ENCODE results near the gene PDXK.
A peak's percentile ranks its signal among the peaks of the same experiment; 100 is the strongest.
"Not testable (repeated sequence)": the region's sequence is repeated elsewhere in the genome, so short reads cannot be mapped to it uniquely, and the experiment has no call there.

The PDXK gene

GRCh38 chr21:43694437-43695079 is 24.4 kb upstream of the PDXK start:
- H3K4me3 ChIP-seq = no peak overlapping the region

DNA sequence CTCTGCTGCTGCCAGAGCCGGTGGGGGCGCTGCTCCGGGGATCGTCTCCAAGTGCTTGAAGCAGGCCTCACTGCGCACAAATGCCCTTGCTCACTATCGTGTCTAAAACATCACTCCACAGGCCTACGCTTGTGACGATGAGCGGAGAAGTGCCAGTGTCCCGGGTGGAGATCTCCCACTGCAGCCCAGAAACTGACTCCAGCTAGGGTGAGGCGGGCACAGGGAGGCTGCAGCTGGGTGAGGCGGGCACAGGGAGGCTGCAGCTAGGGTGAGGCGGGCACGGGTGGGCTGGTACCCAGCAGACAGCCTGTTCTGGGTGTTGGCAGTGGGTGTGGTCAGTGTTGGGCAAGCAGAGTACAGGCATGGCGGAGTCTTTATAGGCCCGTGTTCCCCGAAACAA is 22.7 kb upstream of the PDXK start:
- Histone ChIP-seq H3K27ac (peak overlapping the region in 1 of 21 experiments; percentile 3), H3K4me3 (no peak overlapping the region)

More at GRCh38 chr21:43694437-43695079, 24.4 kb upstream of the PDXK start:
- H3K27ac ChIP-seq = no peak overlapping the region

DNA sequence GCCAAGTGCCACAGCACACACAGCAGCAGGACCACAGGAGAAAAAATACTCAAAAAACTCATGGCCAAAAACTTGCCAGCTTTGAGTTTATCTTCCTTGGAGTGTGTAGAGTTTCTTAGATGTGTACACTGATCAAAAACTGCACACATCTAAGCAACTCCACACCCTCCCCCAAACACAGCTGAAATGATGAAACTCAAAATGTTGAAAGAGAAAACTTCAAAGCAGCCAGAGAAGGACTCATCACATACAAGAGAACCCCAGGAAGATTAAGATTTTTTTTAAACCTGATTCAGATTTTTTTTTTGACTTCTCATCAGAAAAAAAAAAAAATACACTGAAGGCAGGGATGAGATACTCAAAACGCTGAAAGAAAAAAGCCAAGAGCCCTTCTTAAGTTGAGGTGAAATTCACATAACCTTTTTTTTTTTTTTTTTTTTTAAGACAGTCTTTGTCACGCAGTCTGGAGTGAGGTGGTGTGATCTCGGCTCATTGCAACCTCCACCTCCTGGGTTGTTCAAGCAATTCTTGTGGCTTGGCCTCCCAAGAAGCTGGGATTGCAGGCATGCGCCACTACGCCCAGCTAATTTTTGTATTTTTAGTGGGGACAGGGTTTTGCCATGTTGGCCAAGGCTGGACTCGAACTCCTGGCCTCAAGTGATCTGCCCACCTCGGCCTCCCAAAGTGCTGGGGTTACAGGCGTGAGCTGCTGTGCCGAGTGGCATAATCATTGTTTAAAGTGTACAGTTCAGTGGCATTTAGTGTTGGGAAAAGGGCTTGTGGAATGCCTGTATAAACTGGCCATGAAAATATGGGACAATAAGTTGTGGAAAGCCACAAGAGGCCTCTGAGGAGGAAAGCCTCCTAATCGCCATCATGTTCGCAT is 20.9 kb upstream of the PDXK start:
- Histone ChIP-seq H3K4me3 (no peak overlapping the region), H3K27ac (no peak overlapping the region)

DNA sequence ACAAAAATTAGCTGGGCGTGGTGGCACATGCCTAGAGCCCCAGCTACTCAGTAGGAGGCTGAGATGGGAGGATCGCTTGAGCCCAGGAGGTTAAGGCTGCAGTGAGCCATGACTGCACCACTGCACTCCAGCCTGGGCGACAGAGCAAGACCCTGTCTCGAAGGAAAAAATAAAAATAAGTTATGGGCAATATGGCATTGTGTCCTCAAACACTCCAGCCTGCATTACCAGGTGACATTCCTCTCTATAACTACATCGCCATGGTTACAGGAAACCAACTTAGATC is 19.5 kb upstream of the PDXK start:
- not testable (repeated sequence) for H3K4me3 ChIP-seq, H3K27ac ChIP-seq

DNA sequence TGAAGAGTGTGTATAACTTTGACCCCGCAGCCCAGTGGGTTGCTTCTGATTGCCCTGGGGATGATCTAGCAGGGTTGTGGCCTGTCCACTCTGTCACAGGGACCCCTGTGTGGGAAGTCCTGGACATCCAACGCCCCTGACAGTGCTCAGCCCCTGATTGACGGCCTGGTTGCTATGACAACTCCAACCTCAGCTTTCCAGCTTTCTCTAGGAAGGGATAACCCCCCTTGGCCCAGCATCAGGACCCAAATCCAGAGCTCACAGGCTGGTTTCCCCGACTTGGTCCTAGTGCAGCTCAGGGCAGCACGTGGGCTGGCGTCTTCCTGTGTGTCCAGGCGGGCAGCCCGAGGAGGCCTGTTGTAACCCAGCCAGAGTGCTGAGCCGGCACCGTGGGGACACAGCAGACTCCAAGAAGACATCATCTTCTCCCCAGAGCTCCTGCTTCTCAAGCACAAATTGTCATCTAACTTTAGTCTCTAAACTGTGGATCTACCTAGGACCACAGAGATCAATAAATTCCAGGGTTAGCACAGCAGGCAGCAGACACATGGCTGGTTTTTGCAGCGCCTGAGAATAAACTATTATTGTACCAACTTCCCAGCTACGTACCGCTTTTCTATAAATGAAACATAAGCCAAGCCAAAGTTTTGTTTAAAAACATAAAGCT is 18.9 kb upstream of the PDXK start:
- H3K27ac ChIP-seq = no peak overlapping the region

DNA sequence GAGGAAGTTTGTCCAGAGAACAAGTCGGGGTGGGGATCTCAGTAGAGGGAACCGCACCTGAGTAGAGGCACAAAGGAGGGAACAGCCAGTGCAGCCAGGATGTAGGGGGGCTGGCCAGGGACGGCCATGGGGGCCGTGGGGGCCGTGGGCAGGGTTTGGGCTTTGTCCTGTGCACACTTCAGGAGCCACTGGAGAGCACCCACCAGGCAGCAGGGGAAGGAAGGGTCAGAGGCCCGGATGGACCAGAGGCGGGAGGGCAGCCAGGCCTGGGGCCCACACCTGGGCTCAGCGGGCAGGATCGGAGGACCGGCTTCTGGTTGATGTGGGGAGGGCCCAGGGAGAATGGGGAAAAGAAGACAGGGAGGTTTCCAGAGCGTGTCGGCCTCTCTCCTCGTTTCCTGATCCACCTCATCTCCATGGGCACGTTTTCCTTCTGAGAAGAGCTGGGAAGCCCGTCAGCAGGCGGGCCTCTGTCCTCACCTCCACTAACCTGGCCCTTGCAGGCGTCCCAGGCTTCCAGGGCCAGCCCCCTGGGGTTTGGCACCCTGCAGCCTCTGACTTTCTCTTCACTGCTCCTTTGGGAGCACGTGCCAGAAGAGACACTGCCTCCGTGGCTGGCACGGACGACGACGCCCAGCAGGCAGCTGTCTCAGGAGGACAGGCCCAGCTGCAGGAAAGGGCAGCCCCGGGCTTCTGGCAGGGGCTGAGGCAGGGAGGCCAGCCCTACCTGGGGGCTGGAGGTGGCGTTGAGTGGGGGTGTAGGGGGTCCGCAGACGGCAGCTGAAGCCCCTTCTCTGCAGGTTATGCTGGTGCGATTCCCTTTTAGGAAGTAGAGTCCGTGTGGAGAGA is 16.8 kb upstream of the PDXK start:
- peak overlapping the region in 6 of 21 experiments; percentile 6 to 61 (median 46) for H3K27ac ChIP-seq
- H3K4me3 ChIP-seq = no peak overlapping the region

More for the DNA sequence above, 18.9 kb upstream of the PDXK start:
- no peak overlapping the region for H3K4me3 ChIP-seq

- H3K27ac ChIP-seq = peak overlapping the region in 7 of 21 experiments; percentile 6 to 61 (median 42)
- H3K4me3 ChIP-seq = no peak overlapping the region
Observed at GRCh38 chr21:43702785-43703034, 16.2 kb upstream of the PDXK start.

GRCh38 chr21:43703035-43703880 is 15.7 kb upstream of the PDXK start:
- Histone ChIP-seq H3K4me3 (no peak overlapping the region), H3K27ac (peak overlapping the region in 8 of 21 experiments; percentile 22 to 61 (median 46))

GRCh38 chr21:43707462-43707861 is 11.5 kb upstream of the PDXK start:
- Histone ChIP-seq H3K4me3 (no peak overlapping the region), H3K27ac (no peak overlapping the region)

DNA sequence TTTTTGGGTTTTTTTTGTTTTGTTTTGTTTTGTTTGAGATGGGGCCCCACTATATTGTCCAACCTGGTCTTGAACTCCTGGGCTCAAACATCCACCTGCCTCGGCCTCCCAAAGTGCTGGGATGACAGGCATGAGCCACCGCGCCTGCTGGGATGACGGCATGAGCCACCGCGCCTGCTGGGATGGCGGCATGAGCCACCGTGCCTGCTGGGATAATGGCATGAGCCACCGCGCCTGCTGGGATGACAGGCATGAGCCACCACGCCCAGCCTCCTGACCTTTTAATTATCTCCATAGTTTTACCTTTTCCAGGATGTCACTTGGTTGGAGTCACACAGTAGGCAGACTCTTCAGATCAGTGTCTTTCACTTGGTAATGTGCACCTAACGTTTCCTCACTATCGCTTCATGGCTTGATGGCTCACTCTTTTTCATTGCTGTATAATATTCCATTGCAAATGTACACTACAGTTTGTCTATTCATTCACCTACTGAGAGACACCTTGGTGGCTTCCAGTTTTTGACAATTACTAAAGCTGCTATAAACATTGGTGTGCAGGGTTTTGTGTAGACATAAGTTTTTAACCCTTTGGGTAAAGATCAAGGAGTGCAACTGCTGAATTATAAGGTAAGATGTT is 10.1 kb upstream of the PDXK start:
- no peak overlapping the region for H3K4me3 ChIP-seq
- no peak overlapping the region for H3K27ac ChIP-seq

- Histone ChIP-seq H3K27ac (peak overlapping the region in 9 of 21 experiments; percentile 0 to 66 (median 34)), H3K4me3 (no peak overlapping the region)
Observed at GRCh38 chr21:43712268-43712942, 6.5 kb upstream of the PDXK start.

DNA sequence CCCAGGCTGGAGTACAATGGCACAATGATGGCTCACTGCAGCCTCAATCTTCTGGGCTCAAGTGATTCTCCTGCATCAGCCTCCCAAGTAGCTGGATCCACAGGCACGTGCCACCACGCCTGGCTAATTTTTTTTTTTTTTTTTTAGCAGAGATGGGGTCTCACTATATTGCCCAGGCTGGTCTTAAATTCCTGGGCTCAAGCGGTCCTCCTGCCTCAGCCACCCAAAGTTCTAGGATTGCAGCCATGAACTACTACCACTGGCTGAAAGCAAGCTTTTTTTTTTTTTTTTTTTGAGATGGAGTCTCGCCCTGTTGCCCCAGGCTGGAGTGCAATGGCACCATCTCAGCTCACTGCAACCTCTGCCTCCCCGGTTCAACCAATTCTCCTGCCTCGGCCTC is 5.8 kb upstream of the PDXK start:
- H3K4me3 ChIP-seq, H3K27ac ChIP-seq: not testable (repeated sequence)

- H3K4me3 ChIP-seq = no peak overlapping the region
- H3K27ac ChIP-seq = peak overlapping the region in 2 of 21 experiments; percentile 8 to 18
Observed at GRCh38 chr21:43716376-43717165, 2.4 kb upstream of the PDXK start.

DNA sequence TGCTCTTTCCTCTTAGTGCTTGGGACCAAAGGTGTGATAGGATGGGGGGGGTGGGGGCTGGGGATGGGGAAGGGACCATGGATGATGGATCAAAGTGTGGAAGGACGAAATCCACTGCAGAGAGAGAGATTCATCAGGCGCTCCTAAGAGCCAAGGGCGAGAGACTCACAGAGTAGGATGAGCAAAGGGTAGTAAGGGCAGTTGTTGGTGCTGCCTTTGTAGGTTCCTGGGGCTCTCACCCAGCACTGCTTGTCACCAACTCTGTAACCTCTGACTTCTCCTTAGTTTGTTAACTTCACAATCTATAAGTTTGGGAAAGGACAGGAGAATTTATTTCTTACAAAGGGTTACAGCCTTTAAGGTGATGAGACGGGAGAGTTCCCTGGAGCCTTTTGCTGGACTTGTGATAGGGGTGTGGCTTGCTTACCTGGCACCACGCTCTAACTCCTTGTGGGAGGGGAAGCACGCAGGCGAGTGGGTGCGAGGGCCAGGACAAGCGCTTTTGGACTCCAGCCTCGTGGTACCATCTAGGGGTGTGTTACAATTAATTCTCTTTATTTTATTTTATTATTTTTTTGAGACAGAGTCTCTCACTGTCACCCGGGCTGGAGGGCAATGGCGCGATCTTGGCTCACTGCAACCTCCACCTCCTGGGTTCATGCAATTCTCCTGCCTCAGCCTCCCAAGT is 1.6 kb upstream of the PDXK start:
- Histone ChIP-seq H3K4me3 (no peak overlapping the region), H3K27ac (peak overlapping the region in 3 of 21 experiments; percentile 8 to 18 (median 16))

DNA sequence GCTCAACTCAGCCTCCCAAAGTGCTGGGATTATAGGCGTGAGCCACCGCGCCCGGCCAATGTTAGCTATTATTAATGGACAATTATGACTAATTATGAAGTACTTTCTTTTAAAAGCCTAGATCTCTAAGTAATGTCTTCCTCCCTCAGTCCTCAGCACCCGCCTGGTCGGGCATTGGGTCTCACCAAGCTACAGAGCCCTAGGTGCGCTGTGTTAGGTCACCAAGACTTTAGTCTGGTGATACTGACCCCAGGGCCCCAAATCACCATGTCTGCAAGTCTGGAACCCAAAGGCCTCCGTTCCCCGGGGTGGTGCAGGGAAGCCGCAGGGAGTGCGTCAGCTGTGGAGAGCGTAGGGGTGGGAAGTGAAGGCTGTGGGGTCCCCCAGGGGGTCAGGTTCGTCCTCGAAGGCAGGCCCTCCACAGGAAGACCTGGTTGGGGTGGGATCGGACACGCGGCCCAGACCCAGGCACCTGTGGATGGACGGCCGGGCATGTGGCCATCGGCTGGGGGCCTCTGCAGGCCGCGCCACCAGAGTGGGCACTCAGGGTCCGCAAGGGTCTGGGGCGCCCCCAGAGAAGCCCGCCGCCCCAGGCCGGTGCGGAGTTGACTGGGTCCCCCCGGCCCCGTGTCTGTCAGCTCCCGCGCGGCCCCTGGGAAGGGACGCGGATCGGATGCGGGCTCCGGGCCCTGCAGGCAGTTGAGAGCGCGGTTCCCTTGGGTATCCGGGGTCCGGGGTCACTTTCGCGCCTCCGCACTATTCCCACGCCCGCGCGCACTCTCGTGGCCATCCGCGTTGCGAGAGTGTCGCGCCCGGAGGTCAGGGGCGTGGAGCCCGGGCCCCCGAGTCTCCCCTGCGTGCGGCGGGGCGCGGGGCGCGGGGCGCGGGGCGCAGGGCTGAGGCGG is 710 bp upstream of the PDXK start:
- Histone ChIP-seq H3K27ac (peak overlapping the region in 20 of 21 experiments; percentile 39 to 97 (median 90)), H3K4me3 (peak overlapping the region; percentile 82 to 99 (median 93))

All from skin epidermis (tissue), 12 donors.